ENCODE results near the gene C1orf116.
A peak's percentile ranks its signal among the peaks of the same experiment; 100 is the strongest.

C1orf116 gene

GRCh38 chr1:207032528-207033017, at the start of gene C1orf116:
C1orf116 (minus strand) TSS chr1:207032756; CDS start chr1:207027598, 5,158 bp downstream.
- FAIRE-seq (no peak), DNase-seq (ENCODE audit: insufficient read length, low spot score) (no peak)

- FAIRE-seq (no peak), DNase-seq (ENCODE audit: insufficient read length, low spot score) (no peak)
These were observed 49.2 kb upstream of the C1orf116 start for GRCh38 chr1:207081806-207082205.

DNA sequence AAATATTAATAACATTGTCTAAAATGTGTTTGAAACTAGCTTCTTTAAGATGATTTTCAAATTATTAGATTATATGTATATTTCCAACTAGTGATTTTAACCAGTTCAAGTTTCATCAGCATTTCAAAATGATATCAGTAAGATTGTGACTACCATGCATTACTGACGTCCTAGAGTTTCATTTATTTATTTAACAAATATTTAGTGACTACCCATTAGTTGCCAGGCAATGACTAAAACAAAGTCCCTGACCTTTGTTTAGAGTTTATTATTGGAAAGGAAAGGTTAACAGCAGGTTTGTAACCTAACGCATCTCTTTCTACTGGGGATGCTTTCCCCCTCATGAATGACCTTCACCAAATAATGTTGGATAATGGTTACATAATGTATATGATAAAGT, 48.5 kb upstream of the C1orf116 start:
- DNase-seq (ENCODE audit: insufficient read length, low spot score) (no peak), FAIRE-seq (no peak)

GRCh38 chr1:207079706-207080241, 47.2 kb upstream of the C1orf116 start:
- no peak for FAIRE-seq
- DNase-seq (ENCODE audit: insufficient read length, low spot score), result no peak

GRCh38 chr1:207078578-207079132, 46.1 kb upstream of the C1orf116 start:
- FAIRE-seq, result no peak
- DNase-seq (ENCODE audit: insufficient read length, low spot score), result no peak

- FAIRE-seq (peak; percentile 48), DNase-seq (ENCODE audit: insufficient read length, low spot score) (peak; percentile 67)
These were observed 45.2 kb upstream of the C1orf116 start for GRCh38 chr1:207077470-207078377.

- DNase-seq (ENCODE audit: insufficient read length, low spot score), result no peak
- FAIRE-seq, result no peak
These were observed 44.5 kb upstream of the C1orf116 start for GRCh38 chr1:207077012-207077411.

- DNase-seq (ENCODE audit: insufficient read length, low spot score) (no peak), FAIRE-seq (peak; percentile 28)
These were observed 43.8 kb upstream of the C1orf116 start for GRCh38 chr1:207076181-207076955.

DNA sequence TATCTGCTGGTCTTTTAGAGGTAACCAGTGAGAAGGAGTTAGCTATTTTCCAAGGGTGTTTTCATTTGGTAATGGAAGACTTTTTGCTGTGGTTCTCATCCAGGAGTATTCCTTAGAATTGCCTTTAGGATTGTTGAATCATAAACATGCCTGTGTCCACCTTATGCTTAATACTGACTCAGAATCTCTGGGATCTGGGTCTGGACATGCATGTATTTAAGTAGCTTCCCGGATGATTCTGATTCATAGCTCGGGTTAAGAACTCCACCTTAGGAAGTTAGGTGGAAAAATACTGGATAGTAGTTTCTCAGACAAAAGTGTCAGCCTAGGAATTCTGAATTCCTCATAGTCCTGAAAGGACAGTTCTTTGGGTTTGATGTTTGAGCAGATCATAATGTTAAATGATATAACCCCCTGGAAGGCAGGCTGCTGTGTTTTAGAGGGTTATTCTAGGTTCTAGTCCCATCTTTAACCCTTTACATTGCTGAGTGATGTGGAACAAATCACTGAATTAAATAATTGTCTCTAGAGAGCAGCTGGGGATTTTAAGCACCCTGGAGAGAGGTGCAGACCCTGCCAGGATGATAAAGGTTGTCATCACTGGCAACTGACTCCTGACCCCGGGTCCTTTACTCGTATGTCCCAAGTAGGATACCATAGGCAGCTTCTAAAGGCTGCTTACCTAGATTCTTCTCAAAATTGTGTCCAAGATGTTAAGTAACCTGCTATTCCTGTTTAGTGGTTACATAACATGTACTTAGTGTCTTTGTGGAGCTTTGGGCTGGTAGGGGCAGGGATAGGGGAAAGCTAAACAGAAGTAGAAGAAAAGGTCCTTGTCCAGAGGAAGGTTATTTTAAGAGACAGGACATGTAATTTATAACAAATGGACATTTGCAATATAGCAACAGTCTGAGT, 41.6 kb upstream of the C1orf116 start:
- FAIRE-seq (no peak), DNase-seq (ENCODE audit: insufficient read length, low spot score) (no peak)

GRCh38 chr1:207072233-207072632, 39.7 kb upstream of the C1orf116 start:
- DNase-seq (ENCODE audit: insufficient read length, low spot score) (no peak), FAIRE-seq (no peak)

- no peak for FAIRE-seq
These were observed 38.9 kb upstream of the C1orf116 start for GRCh38 chr1:207071426-207071825.

GRCh38 chr1:207070811-207071210, 38.3 kb upstream of the C1orf116 start:
- DNase-seq (ENCODE audit: insufficient read length, low spot score), result no peak
- FAIRE-seq, result no peak

More at GRCh38 chr1:207071426-207071825, 38.9 kb upstream of the C1orf116 start:
- no peak for DNase-seq (ENCODE audit: insufficient read length, low spot score)

- FAIRE-seq (no peak), DNase-seq (ENCODE audit: insufficient read length, low spot score) (no peak)
These were observed 37.4 kb upstream of the C1orf116 start for GRCh38 chr1:207069858-207070506.

DNA sequence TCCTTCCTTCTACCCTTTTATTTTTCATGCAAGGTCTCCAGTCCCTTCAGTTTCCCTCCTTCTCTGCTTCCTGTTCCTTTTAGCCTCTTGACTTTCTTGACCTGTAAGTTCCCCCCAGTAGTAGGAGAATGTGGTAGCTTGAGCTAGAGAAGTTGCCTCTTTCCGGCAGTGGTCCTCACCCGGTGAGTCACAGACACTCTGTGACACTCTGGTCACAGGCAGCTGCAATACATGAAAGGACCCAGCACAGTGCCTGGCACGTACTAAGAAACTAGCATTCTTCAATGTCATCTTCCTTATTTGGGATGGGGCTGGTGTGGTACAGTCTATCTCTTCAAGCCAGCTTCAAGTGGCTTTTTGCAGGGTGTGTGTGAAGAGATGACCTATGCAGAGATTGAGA, 36.5 kb upstream of the C1orf116 start:
- FAIRE-seq (no peak), DNase-seq (ENCODE audit: insufficient read length, low spot score) (no peak)

- FAIRE-seq (no peak), DNase-seq (ENCODE audit: insufficient read length, low spot score) (no peak)
These were observed 35.1 kb upstream of the C1orf116 start for GRCh38 chr1:207067665-207068064.

DNA sequence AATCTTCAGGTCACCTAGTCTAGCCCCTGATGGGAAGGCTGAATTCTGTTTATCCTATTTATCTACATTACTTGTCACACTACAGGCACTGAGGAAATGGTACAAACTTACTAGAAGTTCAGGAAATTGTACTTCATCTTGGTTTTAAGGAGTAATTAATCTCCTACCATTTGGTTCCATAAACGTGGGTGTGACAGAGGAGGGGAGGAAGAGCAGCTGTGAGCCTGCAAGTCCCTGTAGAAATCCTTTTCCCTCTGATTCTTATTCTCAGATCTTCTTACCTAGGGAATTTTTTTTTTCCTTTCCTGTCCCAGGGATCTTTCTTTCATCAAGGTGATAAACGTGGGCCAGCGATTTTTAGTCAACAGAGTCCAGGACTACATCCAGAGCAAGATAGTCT, 34.6 kb upstream of the C1orf116 start:
- DNase-seq (ENCODE audit: insufficient read length, low spot score) (no peak), FAIRE-seq (no peak)

- FAIRE-seq (no peak), DNase-seq (ENCODE audit: insufficient read length, low spot score) (no peak)
These were observed 32.0 kb upstream of the C1orf116 start for GRCh38 chr1:207064561-207064960.

DNA sequence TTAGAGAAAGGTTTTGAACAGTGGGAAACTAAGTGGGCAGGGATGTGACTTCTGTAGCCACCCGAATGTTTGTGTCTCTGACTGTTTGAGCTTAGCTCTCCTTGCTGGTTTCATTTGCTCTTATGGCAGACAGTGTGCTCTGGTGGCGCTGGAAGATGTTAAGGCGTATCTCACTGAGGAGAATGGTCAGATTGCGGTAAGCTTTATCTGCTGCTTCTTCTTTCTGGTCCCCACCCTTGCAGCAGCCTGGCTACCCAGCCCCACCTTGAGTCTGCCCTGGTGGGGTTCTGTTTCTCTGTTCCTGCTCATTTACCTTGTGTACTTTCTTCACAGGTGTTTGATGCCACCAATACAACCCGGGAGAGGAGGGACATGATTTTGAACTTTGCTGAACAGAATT, 30.5 kb upstream of the C1orf116 start:
- DNase-seq (ENCODE audit: insufficient read length, low spot score), result no peak
- FAIRE-seq, result no peak

DNA sequence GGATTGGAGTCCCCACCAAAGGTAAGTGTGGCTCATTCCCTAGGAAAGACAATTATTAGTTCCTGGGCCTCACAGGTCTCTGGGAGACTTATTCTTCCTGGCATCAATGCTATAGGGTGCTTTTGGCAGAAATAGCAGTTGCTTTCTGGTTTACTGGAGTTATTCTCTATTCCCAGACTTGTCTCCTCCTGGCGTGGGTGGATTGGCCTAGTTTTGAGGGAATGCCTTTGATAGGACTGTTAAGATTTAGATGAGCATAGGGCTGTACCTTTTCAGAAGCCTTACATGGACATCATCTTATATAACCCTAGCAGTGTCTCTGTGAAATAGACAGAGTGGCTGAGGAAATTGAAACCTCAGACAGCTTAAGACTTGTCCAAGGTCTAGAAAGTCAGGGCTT, 29.5 kb upstream of the C1orf116 start:
- no peak for DNase-seq (ENCODE audit: insufficient read length, low spot score)
- no peak for FAIRE-seq

All from HTR-8/SVneo (cell line).